Stimulated activated CD4-positive, alpha-beta T cell treated with anti-CD3 and anti-CD28 coated beads, Interleukin-1b, Interleukin-23, amount 100 ng/mL, for 1 hour (primary cell): ENCODE data around the gene SPATA32.

ENCODE experiments used
- DNase-seq, 2 donors: peaks; one replicate each; pipeline ENCODE4 v3.0.0-alpha.2; 2020; ENCODE audit warnings: low read depth in 2 of 2

SPATA32 gene

DNA sequence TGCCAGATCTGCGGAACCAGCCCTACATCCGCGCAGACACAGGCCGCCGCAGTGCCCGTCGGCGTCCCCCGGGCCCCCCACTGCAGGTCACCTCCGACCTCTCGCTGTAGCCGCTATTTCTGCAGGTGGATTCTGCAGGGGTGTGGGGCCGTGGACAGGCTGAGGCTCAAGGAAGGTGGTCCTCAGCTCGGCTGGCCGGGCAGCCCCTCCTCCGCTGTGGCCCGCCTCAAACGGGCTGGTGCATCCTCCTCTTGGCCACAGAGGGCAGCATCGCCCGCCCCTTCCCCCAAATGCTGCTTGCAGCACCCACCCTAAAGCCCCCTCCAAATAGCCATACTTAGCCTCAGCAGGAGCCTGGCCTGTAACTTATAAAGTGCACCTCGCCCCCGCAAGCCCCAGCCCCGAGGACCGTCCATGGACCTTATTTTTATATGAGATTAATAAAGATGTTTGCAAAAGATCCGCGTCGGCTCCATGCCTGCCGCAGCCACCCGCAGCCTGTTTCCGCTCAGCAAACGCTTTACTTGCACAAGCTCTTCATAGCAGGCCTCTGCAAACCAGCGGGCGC is 14.9 kb downstream of the SPATA32 start:
- DNase-seq, result no peak

DNA sequence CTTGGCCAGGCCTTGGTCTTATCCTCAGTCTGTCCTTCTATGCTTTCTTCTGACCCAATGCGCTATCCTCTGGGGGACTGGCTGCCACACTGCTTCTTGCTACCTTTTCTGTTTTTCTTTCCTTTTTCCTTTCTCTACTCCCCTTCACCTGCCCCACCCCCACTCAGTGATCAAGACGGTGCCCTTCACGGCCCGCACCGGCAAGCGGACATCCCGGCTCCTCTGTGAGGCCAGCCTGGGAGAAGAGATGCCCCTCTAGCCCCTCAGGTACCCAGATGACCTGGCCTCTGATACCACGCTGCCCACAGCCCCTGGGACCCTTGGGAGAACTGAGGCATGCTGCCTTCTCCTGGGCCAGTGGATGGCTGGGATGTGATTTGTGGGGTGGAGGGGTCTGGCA is 15.6 kb downstream of the SPATA32 start:
- DNase-seq, result no peak

DNA sequence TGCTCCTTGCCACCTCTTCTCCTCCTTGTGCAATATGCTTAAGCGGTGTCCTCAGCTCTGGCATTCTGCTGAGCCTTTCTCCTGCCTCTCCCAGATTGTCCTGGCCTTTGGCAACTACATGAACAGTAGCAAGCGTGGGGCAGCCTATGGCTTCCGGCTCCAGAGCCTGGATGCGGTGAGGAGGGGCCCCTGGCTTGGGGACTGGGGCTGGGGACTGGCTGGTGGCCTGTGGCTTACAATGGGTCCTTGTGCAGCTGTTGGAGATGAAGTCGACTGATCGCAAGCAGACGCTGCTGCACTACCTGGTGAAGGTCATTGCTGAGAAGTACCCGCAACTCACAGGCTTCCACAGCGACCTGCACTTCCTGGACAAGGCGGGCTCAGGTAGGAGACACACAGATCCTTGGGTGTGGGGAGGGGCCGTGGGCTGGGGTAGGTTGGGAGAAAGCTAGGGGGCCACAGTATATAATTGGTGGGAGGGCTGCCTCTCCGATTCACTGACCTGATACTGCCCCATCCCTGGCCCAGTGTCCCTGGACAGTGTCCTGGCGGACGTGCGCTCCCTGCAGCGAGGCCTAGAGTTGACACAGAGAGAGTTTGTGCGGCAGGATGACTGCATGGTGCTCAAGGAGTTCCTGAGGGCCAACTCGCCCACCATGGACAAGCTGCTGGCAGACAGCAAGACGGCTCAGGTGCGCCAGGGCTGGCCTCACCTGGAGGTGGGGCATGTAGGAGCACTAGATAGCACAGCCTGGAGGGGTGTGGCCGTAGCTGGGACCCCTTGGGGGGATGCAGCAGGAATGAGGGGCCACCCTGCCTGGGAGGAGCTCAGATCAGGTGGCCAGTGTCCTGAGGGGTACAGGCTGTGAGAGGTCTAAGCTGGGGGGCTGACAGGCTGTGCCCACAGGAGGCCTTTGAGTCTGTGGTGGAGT is 16.9 kb downstream of the SPATA32 start:
- no peak for DNase-seq

DNA sequence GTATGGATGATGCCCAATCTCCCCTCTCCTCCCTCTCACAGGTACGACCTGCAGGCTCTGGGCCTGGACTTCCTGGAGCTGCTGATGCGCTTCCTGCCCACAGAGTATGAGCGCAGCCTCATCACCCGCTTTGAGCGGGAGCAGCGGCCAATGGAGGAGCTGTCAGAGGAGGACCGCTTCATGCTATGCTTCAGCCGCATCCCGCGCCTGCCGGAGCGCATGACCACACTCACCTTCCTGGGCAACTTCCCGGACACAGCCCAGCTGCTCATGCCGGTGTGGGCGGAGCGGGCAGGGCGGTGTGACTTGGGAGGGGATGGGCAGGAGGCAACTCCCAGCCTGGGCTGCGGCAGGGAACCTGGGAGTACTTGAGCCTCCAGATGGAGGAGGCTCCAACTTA is 18.1 kb downstream of the SPATA32 start:
- no peak for DNase-seq

DNA sequence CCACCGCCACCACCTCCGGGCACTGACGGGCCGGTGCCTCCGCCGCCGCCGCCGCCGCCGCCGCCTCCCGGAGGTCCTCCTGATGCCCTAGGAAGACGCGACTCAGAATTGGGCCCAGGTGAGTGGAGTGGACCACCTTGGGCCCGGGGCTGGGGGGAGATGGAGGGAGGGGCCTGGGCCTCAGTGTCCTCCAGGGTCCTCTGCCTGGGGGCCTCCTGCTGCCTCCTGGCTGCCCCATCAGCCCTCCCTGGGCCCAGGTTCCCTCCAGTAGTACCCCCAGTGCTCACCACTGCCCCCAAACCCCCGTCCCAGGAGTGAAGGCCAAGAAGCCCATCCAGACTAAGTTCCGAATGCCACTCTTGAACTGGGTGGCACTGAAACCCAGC is 19.9 kb downstream of the SPATA32 start:
- no peak for DNase-seq

DNA sequence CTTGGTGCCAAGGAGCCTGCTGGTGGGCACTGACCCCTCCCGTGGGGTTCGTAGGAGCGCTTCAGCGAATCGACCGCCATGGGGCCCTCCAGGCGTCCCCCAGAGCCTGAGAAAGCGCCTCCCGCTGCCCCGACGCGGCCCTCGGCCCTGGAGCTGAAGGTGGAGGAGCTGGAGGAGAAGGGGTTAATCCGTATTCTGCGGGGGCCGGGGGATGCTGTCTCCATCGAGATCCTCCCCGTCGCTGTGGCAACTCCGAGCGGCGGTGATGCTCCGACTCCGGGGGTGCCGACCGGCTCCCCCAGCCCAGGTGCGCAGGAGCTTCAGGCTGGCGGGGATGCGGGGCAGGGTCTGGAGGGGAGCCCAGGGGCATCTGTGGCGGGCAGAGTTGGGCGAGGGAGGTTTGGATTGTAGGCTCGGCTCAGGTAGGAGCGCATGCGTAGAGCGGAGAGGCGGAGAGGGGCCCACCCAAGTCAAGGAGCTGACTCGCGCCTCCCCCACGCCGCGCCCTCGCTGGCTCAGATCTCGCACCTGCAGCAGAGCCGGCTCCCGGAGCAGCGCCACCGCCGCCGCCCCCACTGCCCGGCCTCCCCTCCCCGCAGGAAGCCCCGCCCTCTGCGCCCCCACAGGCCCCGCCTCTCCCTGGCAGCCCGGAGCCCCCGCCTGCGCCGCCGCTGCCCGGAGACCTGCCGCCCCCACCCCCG is 20.4 kb downstream of the SPATA32 start:
- no peak for DNase-seq

DNA sequence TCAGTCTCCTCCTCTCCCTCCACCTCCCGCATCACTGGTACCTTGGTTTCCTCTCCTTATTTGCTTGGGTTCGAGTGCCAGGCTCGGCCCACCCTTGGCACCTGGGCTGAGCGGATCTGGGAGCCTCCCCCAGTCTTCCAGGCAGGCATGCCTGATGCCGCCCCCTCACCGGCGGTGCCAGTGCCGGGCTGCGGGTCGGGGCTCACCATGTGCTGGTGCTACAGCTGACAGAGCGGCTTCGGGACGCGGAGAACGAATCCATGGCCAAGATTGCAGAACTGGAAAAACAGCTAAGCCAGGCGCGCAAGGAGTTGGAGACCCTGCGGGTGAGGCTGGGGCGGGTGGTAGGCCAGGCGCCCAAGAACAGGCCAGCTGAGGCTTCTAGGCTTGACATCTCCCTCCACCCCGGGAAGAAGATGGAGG is 21.0 kb downstream of the SPATA32 start:
- DNase-seq, result no peak

DNA sequence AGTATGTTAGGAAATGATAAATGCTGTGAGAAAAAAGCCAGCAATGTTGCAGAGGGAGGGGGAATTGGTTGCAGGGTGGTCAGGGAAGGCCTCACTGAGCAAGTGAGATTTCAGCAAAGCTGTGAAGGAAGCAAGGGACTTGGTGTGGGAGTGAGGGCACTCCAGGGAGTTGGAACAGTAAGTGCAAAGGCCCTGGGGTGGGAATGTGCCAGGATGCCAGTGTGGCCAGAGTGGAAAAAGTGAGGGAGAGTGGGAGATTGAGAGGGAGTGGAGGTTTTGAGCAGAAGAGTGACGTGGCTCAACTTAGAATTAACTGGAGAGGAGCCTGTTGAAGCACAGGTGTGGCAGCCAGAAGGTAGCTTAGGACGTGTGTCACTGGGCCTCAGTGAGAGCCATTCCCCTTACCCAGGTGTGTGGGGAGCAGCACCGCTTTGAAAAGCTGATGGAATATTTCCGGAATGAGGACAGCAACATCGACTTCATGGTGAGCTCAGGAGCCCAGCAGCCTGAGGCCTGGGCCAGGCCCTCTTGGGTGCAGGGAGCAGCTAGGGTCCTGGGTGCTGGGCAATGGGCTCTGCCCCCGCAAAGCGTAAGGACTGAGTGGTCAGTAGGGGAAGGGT is 23.6 kb downstream of the SPATA32 start:
- no peak for DNase-seq

DNA sequence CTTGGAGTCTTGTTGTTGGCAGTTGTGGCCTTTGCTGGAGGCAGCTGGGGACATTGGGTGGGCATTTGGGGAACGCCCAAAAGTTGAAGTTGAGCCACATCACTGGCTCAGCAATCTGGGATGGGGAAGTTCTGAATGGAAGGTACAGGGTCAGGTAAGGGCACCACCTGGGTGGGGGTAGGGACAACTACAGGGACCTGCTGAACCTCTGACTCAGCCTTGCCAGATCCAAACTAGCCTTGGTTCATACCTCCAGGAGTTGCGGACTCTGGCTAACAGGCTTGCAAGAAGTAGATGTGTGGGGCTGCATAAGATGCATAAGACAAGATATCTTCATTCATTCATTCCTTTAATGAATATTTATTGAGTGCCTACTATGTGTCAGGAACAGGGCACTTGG is 24.2 kb downstream of the SPATA32 start:
- no peak for DNase-seq

DNA sequence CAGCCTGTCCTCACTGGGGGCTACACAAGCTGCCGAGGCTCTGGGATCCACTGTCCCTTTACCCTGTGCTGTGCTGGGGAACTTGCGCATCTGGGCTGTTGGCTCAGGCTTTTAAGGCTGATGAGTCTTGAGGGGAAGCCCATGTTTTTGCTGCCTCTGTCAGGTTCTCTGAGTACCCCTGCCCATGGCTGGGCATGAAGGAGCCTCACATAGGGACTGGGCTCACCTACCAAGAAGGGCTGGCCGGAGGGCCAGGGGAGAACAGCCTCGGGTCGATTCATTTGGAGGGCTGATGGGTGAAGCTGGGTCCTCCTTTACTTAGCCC is 25.6 kb downstream of the SPATA32 start:
- DNase-seq, result no peak

DNA sequence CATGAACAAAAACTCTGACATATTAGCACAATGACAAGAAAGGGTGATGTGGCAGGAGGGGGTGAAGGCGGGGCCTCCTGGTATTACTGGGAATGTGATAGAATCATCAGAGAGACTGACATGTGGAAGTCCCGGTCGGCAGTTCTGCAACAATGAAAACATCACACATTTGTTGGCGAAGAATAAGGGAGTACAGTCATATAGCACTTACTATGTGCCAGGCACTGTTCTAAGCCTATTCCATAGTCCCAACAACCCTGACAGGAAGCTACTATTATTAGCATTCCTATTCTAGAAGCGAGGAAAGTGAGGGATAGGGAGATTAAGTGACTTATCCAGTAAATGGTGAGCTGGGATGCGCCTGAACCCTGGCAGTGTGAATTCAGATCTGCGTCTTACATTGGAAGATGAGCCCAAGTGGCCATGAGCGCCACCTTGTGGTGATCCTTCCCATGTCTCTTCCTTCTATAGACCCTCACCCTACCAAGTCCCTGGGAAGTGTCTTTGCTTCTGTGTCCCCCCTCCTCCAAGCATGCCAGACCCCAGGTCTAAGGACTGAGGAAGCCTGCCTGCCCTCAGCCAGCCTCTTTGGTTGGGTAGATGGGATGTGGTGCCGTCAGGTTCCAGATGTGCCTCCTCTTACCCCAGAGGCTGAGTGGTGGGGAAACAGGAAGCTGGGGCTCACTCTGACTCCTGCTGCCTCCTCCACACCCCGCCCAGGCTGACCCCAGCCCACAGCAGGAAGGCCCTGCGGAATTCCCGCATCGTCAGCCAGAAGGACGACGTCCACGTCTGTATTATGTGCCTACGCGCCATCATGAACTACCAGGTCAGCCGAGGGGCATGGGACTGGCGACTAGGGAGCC is 26.2 kb downstream of the SPATA32 start:
- peak; percentile 60 to 74 for DNase-seq

DNA sequence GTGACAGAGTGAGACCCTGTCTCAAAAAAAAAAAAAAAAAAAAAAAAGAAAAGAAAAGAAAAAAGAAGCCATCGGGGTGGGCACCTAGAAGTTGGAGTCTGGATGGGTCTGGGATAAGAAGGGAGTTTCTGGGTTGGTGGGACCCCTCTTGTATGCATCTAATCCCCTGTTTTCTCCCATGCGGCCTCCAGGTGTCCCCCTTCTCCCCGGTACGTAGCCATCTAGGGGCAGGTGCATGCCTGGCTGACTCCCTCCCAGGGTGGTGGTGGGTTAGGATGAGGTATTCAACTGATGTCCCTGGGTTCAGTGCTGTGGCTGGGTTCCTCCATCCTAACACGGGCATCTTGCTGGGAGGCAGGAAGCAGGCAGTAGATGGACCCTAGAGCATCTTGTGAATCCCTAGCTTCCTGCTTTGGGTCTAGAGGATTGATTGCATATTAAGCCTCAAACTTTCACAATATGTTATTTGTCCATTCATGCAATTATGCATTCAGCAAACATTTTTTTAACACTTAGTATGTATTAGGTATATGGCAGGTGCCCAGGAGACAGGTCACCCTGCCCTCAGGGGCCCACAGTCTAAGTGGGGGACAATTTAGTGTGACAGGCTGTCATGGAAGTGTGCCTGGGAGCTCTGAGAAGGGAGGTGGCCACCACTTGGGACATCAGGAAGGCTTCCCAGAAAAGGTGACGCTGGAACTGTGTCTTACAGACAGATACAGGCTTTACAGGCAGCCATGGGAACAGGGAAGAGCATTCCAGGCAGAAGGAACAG is 27.1 kb downstream of the SPATA32 start:
- no peak for DNase-seq

DNA sequence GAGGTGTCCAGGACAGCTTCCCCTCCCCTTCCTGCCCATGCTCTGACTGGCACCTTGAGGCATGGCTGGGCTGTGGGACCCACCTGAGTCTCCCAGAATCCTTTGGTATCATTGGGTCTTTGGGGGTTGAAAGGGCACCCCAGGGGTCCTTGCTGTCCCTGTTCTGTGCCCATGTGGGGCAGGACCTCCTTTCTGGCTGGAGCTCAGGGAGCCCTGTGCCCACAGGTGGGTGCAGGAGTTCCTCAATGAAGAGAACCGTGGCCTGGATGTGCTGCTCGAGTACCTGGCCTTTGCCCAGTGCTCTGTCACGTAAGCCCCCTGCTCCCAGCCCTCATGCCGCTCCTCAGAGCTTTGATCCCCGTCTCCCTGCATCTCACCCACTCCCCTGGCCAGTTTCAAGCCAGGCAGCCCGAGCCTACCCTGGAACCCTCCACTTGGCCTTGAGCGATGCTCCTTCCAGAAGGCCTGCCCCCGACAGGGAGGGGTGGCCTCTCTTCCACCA is 28.4 kb downstream of the SPATA32 start:
- no peak for DNase-seq

DNA sequence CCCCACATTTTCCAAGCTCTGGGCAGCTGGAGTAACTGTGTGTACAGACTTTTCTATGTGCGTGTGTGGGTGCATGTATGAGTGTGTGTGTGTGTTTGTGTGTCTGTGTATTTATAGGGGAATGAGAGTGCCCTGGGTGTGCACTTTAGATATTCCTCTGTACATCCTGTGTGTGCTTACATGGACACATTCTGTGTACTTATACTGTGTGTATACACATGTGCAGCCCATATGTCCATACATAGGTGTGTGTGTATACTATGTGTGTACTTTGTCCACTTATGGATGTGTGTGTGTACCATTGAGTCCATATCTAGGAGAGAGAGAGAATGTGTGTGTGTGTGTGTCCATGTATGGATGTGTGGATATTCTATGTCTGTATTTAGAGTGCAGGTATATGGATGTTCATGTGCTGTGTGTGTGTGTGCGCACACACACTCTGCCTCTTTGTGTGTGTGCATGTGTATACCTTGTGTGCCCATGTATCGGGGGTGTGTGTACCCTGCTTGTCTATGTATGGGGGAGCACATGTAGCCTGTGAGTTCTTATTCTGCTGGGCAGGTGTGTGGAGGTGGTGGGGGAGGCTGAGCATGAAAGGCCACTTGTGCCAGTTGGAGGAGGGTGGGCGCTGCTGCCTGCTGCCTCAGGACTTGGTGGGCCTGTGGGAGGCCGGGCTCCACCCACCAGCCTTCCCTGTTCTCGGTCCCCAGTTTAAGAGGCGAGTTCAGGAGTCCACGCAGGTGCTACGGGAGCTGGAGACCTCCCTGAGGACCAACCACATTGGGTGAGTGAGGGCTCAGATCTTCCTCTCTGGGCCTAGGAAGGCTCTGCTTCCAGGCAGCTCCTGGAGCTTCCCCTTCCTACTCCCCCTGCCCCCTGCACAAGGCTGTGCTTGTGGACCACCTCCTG is 29.1 kb downstream of the SPATA32 start:
- no peak for DNase-seq

DNA sequence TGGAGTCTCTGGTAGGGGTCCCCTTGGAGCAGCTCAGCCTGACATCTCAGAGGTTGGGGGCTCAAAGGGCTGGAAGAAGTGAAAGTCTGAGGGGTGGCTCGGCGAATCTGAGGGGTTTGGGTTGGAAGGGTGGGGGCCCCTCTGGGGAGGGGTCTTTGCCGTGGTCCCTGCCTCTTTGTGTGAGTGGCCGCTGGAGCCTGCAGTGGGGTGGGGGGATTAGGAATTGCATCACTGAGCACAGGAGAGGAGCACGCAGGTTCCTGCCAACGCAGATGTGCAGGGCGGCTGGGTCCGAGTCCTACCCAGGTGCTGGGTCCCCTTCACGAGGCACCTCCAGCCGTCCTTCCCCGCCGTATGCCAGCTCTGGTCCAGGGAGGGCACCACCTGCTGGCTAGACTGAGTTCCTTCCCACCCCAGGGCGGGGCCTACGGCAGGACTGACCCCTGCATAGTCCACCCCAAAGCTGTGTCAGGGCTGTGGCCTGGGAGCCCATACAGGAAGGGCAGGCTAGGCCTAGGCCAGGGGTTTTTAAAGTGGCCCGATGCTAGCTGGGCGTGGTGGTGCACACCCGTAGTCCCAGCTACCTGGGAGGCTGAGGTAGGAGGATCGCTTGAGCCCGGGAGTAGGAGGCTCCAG is 30.3 kb downstream of the SPATA32 start:
- no peak for DNase-seq

DNA sequence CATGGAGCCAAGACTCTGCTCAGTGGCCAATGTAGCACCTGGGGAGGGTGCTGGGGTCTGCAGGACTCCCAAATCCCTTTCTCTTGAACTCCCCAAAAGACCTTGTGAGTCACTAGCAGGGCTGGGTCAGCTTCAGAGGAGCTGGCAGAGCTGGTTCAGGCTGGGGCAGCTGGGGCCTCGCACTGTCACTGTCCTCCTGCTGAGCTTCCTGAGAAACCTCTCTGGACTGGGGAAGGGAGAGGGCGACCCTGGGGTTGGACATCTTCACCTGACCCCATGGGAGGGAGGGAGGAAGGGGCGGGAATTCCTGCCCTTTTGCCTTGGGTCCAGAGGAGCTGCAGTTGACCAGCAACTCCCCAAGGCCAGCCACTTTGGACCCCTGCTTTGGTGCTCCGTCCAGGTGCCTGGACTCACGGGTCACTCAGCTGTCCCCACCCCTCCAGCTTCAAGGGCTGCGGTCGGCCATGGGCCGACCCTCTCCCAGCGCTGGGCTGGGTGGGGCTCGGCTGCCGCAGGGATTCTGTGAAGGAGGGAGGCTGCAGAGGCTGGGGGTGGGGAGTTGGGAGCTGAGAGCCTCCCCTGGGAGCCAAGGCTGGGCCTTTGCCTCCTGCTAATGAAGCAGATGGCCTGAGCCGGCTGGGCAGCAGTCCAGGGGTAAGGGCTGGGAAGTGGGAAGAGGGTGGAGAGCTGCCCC is 31.0 kb downstream of the SPATA32 start:
- DNase-seq, result no peak

DNA sequence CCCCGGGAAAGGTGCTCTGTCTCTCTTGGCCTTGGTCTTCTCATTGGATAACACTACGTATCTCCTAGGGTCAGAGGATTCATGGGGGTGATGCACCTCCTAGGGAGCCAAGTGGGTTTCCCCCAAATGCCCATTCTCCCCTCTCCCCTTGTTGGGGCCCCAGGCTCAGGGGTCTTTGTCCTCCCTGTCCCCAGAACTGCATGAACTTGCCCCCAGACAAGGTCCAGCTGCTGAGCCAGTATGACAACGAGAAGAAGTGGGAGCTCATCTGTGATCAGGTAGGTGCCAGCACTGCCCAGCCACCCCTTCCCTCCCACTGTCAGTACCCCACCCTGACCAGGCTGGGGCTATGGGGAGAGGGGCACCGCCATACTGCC is 31.5 kb downstream of the SPATA32 start:
- DNase-seq, result no peak

DNA sequence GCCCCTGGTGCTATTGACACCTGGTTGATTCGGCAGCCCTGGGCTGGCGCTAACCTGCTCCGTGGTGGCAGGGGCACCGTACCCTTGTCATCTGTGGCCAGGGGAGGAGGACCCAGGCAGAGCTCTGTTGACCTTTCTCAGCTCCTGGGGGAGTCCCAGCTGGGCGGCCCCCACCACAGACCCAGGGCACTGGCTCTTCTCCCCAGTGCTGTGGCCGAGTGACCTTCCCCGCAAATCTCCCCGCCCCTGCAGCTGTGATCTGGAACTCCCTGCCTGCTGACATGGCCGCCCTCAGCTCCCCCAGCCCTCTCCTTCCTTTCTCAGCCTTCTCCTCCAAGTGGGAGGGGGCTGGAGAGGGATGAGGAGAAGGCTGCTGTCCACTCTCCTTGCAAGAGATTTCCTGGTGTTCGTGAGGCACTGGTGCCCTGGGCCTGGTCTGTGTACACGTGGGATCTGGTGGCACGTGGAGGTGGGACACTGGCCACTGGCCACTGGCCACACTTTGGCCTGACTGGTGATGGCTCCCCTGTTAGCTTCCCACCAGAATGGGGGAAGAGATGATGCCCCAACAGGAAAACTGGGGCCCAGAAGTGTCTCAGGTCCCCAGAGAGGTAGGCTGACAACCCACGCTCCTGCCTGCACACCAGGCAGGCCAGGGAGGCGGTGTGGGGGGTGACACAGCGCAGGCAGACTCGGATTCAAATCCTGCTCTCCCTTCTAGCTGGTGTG is 32.0 kb downstream of the SPATA32 start:
- DNase-seq, result no peak
